ENCODE measurements around the gene RBBP7.

GRCh38 chrX:16869393-16870094, 618 bp downstream of the RBBP7 start:
- no peak for TF ChIP-seq RFX5 (IDR thresholded peaks at IDR 0.05; ENCODE audit: low read depth, low read length)
- TF ChIP-seq POLR2A (IDR thresholded peaks at IDR 0.05; ENCODE audit: low read depth, low read length): no peak
- TF ChIP-seq EGR1 (IDR thresholded peaks at IDR 0.05; ENCODE audit: borderline replicate concordance in 1 of 2, low read depth in 2 of 2, low read length in 2 of 2): no peak
- no peak for TF ChIP-seq KDM1A (IDR thresholded peaks at IDR 0.05; ENCODE audit: borderline replicate concordance)
- TF ChIP-seq POLR2AphosphoS5 (IDR thresholded peaks at IDR 0.05; ENCODE audit: low read length): no peak
- TF ChIP-seq NFYB (IDR thresholded peaks at IDR 0.05; ENCODE audit: insufficient read depth, low read depth, low read length): no peak
- TF ChIP-seq EP300 (IDR thresholded peaks at IDR 0.05; ENCODE audit: borderline replicate concordance in 1 of 2, control insufficient read depth in 1 of 2, low read depth in 2 of 2, low read length in 2 of 2): no peak
- no peak for TF ChIP-seq SRF (IDR thresholded peaks at IDR 0.05; ENCODE audit: low read depth in 2 of 2, low read length in 2 of 2)
- TF ChIP-seq TAF1 (IDR thresholded peaks at IDR 0.05; ENCODE audit: borderline replicate concordance, low read depth, low read length): no peak

Data from GM12878 (cell line).